Fibroblast of lung (primary cell): ENCODE results near the gene MUC4. TPM values are rescaled to one million over a fixed set of nuclear protein-coding genes. Genes with fewer than 3 reads are reported as not detected.
A peak's percentile ranks its signal among the peaks of the same experiment; 100 is the strongest.

Source experiments
- DNase-seq, 2 donors: peaks; one replicate each; pipeline versions ENCODE4 v3.0.0 to v3.0.0-alpha.2; 2010; ENCODE audit warnings: low read depth in 2 of 2
- H2AFZ ChIP-seq: 2 replicates; pipeline ENCODE4 v1.5.1; 2012; ENCODE audit warnings: low read length, control low read depth, inconsistent platforms
- H3K27ac ChIP-seq: 2 replicates; pipeline ENCODE4 v1.5.1; 2011; ENCODE audit warnings: low read length, control low read depth; ENCODE audit not compliant: insufficient read depth
- H3K27me3 ChIP-seq: 2 replicates; pipeline ENCODE4 v1.5.1; 2011; ENCODE audit warnings: mild to moderate bottlenecking, low read length; ENCODE audit not compliant: control insufficient read depth, insufficient read depth
- H3K36me3 ChIP-seq: 2 replicates; pipeline ENCODE4 v1.5.1; 2011; ENCODE audit warnings: low read length; ENCODE audit not compliant: control insufficient read depth, insufficient read depth
- H3K4me1 ChIP-seq: 2 replicates; pipeline ENCODE4 v1.5.1; 2011; ENCODE audit warnings: low read length; ENCODE audit not compliant: control insufficient read depth, insufficient read depth; ENCODE audit errors: extremely low read depth
- H3K4me2 ChIP-seq: 2 replicates; pipeline ENCODE4 v1.5.1; 2011; ENCODE audit warnings: low read length, control low read depth; ENCODE audit not compliant: insufficient read depth; ENCODE audit errors: extremely low read depth
- H3K4me3 ChIP-seq, 4 experiments: fragments of 200-600 bp in 1 of 4; sonication (generic) in 1 of 4; replicated peaks in 1 of 4; 2 replicates each; pipeline ENCODE4 v1.5.1; 2011 to 2016; ENCODE audit warnings: low read length in 4 of 4, low read depth in 3 of 4, mild to moderate bottlenecking in 3 of 4, control low read depth in 2 of 4, inconsistent platforms in 1 of 4, mixed read lengths in 1 of 4; ENCODE audit not compliant: insufficient read depth in 1 of 4; ENCODE audit errors: control extremely low read depth in 1 of 4
- H3K79me2 ChIP-seq: 2 replicates; pipeline ENCODE4 v1.5.1; 2012; ENCODE audit warnings: mild to moderate bottlenecking, low read length, inconsistent platforms; ENCODE audit not compliant: control insufficient read depth, insufficient read depth
- H3K9ac ChIP-seq: 2 replicates; pipeline ENCODE4 v1.5.1; 2011; ENCODE audit warnings: mild to moderate bottlenecking, low read length, control low read depth; ENCODE audit not compliant: insufficient read depth
- H3K9me3 ChIP-seq: 2 replicates; pipeline ENCODE4 v1.5.1; 2012; ENCODE audit warnings: low read depth, low read length; ENCODE audit not compliant: control insufficient read depth, insufficient read depth
- H4K20me1 ChIP-seq: 2 replicates; pipeline ENCODE4 v1.5.1; 2011; ENCODE audit warnings: low read length; ENCODE audit not compliant: control insufficient read depth, insufficient read depth; ENCODE audit errors: extremely low read depth
- CTCF ChIP-seq, 2 donors: IDR thresholded peaks in 1 of 2; conservative IDR thresholded peaks in 1 of 2; 1 replicate in 1 of 2; 2 replicates in 1 of 2; pipeline ENCODE4 v1.5.1; 2011 to 2012; ENCODE audit warnings: low read length in 2 of 2, control low read depth in 1 of 2, inconsistent platforms in 1 of 2, low read depth in 1 of 2, mild to moderate bottlenecking in 1 of 2
- EZH2 ChIP-seq: IDR thresholded peaks from 2 replicates; pipeline ENCODE4 v1.5.1; 2012; ENCODE audit warnings: low read length, control low read depth, mild to moderate bottlenecking; ENCODE audit errors: missing control alignments
- polyA plus RNA-seq, 2 donors: library from polyadenylated mRNA; depleted of rRNA in 1 of 2; stranded (reverse) in 1 of 2; unstranded in 1 of 2; fragments of >200 nt; gene quantifications; 2 replicates each; pipeline ENCODE4 v1.2.1, GENCODE V29; 2011 to 2012; ENCODE audit warnings: missing spikeins in 1 of 2
- total RNA-seq: library from RNA; depleted of rRNA; stranded (reverse); fragments of >200 nt; gene quantifications from 2 replicates; pipeline ENCODE4 v1.2.1, GENCODE V29; 2014

Gene MUC4
- total and polyA plus RNA-seq, 2 donors (not counting 1 experiment from before 2014, with no cell fraction given): not detected

- no peak for TF ChIP-seq EZH2
- no peak for TF ChIP-seq CTCF (conservative IDR thresholded peaks at IDR 0.05 in 1 of 2, IDR thresholded peaks at IDR 0.05 in 1 of 2; ENCODE audit: low read depth in 1 of 2, low read length in 2 of 2)
- Histone ChIP-seq H3K4me3 (no peak overlapping the region), H3K27ac (peak overlapping the region; percentile 74)
Observed at GRCh38 chr3:195697582-195698324, 114.0 kb downstream of the MUC4 start.

More at GRCh38 chr3:195697582-195698324, 114.0 kb downstream of the MUC4 start:
- Histone ChIP-seq H3K9me3 (no peaks in the 10 kb centered on the region), H3K4me1 (peaks cover 15% of the 10 kb centered on the region), H3K36me3 (peaks cover 8% of the 10 kb centered on the region), H3K9ac (no peak overlapping the region), H3K27me3 (no peaks in the 10 kb centered on the region), H3K4me2 (peak overlapping the region; percentile 61), H2AFZ (no peak overlapping the region), H3K79me2 (no peaks in the 10 kb centered on the region), H4K20me1 (no peaks in the 10 kb centered on the region)
- peak; percentile 79 to 92 for DNase-seq

Other genes starting within 250 kb of the MUC4 start
- 2.1 and 3.6 TPM in 2 replicates for gene APOD, start 228.0 kb downstream of the MUC4 start, total RNA-seq
- 1.9 and 3.3 TPM in 2 replicates for gene APOD, start 228.0 kb downstream of the MUC4 start, polyA plus RNA-seq
- gene MUC20, start 91.0 kb downstream of the MUC4 start, total RNA-seq: under 0.01 and 0.66 TPM in 2 replicates
- 0.16 and 0.54 TPM in 2 replicates for gene MUC20, start 91.0 kb downstream of the MUC4 start, polyA plus RNA-seq
- gene TNK2, start 96.6 kb upstream of the MUC4 start, total RNA-seq: 6.9 and 10.7 TPM in 2 replicates
- gene TNK2, start 96.6 kb upstream of the MUC4 start, polyA plus RNA-seq: 2.5 and 3.6 TPM in 2 replicates